NB4 (cell line): ENCODE measurements around the gene SEPTIN12.

Source experiments
- DNase-seq: peaks from one replicate; pipeline ENCODE4 v3.0.0; 2010; ENCODE audit warnings: low read depth
- H3K4me3 ChIP-seq: one replicate; pipeline ENCODE4 v1.5.1; 2011; ENCODE audit warnings: mild to moderate bottlenecking, low read depth, low read length, moderate library complexity
- MYC ChIP-seq: IDR thresholded peaks from 2 replicates; pipeline ENCODE4 v1.6.1; 2011; ENCODE audit warnings: low read depth, low read length
- POLR2A ChIP-seq: IDR thresholded peaks from 2 replicates; pipeline ENCODE4 v1.6.1; 2011; ENCODE audit warnings: mild to moderate bottlenecking; ENCODE audit not compliant: insufficient read length; ENCODE audit errors: extremely low read depth
- TF ChIP-seq, protein P1 (sequence below): IDR thresholded peaks from one replicate; pipeline ENCODE4 v1.5.1; 2012; ENCODE audit warnings: low read depth, low read length
- TF ChIP-seq, protein P2 (sequence below): IDR thresholded peaks from 2 replicates; pipeline ENCODE4 v1.6.1; 2011; ENCODE audit warnings: low read depth, low read length

Gene SEPTIN12

DNA sequence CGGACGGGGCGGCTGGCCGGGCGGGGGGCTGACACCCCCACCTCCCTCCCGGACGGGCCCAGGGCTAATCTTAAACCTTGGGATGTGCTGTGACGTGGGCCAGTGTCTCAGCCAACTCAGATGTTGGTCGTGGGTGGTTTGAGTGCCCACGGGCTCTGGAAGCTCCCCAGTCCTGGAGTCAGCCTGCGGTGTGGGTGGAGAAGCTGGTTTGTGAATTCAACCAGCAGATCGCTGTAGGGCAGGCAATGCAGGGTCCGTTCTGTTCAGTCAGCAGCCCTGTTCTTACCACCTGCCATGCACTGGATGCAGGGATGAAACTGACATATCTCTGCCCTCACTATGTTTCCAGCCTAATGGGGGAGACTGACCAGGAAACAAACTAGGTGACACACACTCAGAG is 13.1 kb downstream of the SEPTIN12 start:
- no peak overlapping the region for H3K4me3 ChIP-seq
- TF ChIP-seq POLR2A: no peak
- TF ChIP-seq MYC: no peak
- TF ChIP-seq, protein P1, sequence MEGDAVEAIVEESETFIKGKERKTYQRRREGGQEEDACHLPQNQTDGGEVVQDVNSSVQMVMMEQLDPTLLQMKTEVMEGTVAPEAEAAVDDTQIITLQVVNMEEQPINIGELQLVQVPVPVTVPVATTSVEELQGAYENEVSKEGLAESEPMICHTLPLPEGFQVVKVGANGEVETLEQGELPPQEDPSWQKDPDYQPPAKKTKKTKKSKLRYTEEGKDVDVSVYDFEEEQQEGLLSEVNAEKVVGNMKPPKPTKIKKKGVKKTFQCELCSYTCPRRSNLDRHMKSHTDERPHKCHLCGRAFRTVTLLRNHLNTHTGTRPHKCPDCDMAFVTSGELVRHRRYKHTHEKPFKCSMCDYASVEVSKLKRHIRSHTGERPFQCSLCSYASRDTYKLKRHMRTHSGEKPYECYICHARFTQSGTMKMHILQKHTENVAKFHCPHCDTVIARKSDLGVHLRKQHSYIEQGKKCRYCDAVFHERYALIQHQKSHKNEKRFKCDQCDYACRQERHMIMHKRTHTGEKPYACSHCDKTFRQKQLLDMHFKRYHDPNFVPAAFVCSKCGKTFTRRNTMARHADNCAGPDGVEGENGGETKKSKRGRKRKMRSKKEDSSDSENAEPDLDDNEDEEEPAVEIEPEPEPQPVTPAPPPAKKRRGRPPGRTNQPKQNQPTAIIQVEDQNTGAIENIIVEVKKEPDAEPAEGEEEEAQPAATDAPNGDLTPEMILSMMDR: no peak
- TF ChIP-seq, protein P2, sequence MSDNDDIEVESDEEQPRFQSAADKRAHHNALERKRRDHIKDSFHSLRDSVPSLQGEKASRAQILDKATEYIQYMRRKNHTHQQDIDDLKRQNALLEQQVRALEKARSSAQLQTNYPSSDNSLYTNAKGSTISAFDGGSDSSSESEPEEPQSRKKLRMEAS: no peak
- DNase-seq: no peak

DNA sequence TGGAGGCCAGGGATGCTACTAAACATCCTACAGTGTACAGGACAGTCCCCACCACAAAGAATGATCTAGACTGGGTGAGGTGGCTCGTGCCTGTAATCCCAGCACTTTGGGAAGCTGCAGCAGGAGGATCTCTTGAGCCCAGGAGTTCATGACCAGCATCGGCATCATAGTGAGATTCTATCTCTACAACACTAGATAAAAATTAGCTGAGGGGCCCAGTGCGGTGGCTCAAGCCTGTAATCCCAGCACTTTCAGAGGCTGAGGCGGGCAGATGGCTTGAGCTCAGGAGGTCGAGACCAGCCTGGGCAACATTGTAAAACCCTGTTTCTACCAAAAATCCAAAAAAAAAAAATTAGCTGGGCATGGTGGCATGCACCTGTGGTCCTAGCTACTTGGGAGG is 15.8 kb downstream of the SEPTIN12 start:
- H3K4me3 ChIP-seq: no peak overlapping the region
- TF ChIP-seq, protein P2: no peak
- TF ChIP-seq, protein P1: no peak
- TF ChIP-seq POLR2A (no peak), MYC (no peak)
- DNase-seq: no peak

DNA sequence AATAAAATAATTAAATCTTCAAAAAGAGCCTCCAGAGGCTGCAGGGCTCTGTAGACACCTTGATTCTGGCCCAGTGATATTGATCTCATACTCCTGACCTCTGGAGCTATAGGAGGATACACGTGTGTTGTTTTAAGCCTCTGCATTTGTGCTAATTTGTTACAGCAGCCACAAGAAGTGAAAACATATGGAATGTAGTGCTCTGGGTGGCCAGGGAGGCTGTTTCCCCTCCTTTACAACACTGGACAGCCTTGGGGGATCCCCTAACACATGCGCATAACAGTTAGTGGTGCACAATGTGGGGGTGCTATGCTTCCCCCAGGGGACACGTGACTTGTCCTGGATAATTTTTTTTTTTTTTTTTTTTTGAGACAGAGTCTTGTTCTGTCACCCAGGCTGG is 16.5 kb downstream of the SEPTIN12 start:
- H3K4me3 ChIP-seq: no peak overlapping the region
- TF ChIP-seq, protein P1: no peak
- TF ChIP-seq POLR2A: no peak
- TF ChIP-seq MYC: no peak
- TF ChIP-seq, protein P2: no peak
- no peak for DNase-seq

- TF ChIP-seq, protein P1: no peak
- TF ChIP-seq POLR2A (no peak), MYC (no peak)
- TF ChIP-seq, protein P2: no peak
- DNase-seq: no peak
- peak overlapping the region; percentile 93 for H3K4me3 ChIP-seq
These were observed 18.9 kb downstream of the SEPTIN12 start for GRCh38 chr16:4769306-4769638.

- peak; percentile 94 for DNase-seq
- TF ChIP-seq, protein P2: 0 out of 2 replicates have a peak, but pooled peaks have one; percentile 30
- TF ChIP-seq, protein P1: no peak
- peak; percentile 48 for TF ChIP-seq MYC
- TF ChIP-seq POLR2A: peak; percentile 68
These were observed 19.4 kb downstream of the SEPTIN12 start for GRCh38 chr16:4768549-4769305.

More at GRCh38 chr16:4768549-4769305, 19.4 kb downstream of the SEPTIN12 start:
- peak overlapping the region; percentile 93 for H3K4me3 ChIP-seq
